Measurements from ENCODE around the gene DHRS1.

The DHRS1 gene

GRCh38 chr14:24317141-24317928, 17.8 kb upstream of the DHRS1 start (continued):
- no peak for TF ChIP-seq ZNF148 (tag by site-specific recombination; IDR thresholded peaks at IDR 0.05; ENCODE audit: borderline replicate concordance)
- TF ChIP-seq, protein P1, sequence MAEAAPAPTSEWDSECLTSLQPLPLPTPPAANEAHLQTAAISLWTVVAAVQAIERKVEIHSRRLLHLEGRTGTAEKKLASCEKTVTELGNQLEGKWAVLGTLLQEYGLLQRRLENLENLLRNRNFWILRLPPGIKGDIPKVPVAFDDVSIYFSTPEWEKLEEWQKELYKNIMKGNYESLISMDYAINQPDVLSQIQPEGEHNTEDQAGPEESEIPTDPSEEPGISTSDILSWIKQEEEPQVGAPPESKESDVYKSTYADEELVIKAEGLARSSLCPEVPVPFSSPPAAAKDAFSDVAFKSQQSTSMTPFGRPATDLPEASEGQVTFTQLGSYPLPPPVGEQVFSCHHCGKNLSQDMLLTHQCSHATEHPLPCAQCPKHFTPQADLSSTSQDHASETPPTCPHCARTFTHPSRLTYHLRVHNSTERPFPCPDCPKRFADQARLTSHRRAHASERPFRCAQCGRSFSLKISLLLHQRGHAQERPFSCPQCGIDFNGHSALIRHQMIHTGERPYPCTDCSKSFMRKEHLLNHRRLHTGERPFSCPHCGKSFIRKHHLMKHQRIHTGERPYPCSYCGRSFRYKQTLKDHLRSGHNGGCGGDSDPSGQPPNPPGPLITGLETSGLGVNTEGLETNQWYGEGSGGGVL (tag by site-specific recombination; IDR thresholded peaks at IDR 0.05): no peak
- peak; percentile 24; the same call in 1 of the 2 replicates for TF ChIP-seq ZBTB21 (tag by site-specific recombination; IDR thresholded peaks at IDR 0.05)
- peak; percentile 51; the same call in 1 of the 2 replicates for TF ChIP-seq KLF17 (tag by site-specific recombination; IDR thresholded peaks at IDR 0.05)
- TF ChIP-seq ZFP3 (tag by site-specific recombination; IDR thresholded peaks at IDR 0.05; ENCODE audit: low read depth): no peak
- no peak for TF ChIP-seq ATF2 (tag by site-specific recombination; IDR thresholded peaks at IDR 0.05; ENCODE audit: low read depth)
- TF ChIP-seq ZNF785 (tag by site-specific recombination; IDR thresholded peaks at IDR 0.05): no peak
- no peak for TF ChIP-seq HOXA7 (CRISPR knock-in tag; IDR thresholded peaks at IDR 0.05; ENCODE audit: borderline replicate concordance)

DNA sequence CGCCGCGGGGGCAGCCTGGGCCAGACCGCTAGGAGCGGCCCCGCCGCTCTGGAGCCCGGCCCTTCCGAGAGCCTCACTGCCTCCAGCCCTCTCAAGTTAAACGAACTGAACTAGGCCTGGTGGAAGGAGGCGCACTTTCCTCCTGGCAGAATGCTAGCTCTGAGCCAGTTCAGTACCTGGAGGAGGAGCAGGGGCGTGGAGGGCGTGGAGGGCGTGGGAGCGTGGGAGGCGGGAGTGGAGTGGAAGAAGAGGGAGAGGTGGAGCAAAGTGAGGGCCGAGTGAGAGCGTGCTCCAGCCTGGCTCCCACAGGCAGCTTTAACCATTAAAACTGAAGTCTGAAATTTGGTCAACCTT, 17.0 kb upstream of the DHRS1 start:
- ChIA-PET CTCF (interaction anchor here (0.7 to 1.5 kb wide), 3 partner anchors 8 to 73 kb away, joined by 3 to 7 read pairs (median 5); partner anchors contain the start of genes CIDEB and TINF2), POLR2A (interaction anchor here (0.7 kb wide), 1 partner anchor 45 kb away, joined by 3 read pairs; the partner anchor contains the start of gene RABGGTA)
- no peaks in the 10 kb centered on the region for H3K9me3 ChIP-seq (ENCODE audit: control insufficient read depth, insufficient read depth, low read depth, low read length)
- no peak overlapping the region for H3K27ac ChIP-seq (ENCODE audit: extremely low read depth, low read depth, low read length)
- H3K4me1 ChIP-seq (ENCODE audit: control insufficient read depth, insufficient read depth, low read length): no peaks in the 10 kb centered on the region
- H3K4me3 ChIP-seq (ENCODE audit: low read depth, low read length): no peak overlapping the region
- peaks cover 0 to 16% of the 10 kb centered on the region in 2 experiments; a peak in 1 of 3 replicates for H3K36me3 ChIP-seq (ENCODE audit: control insufficient read depth in 2 of 2, insufficient read depth in 1 of 2, low read length in 2 of 2)
- TF ChIP-seq ZNF2 (tag by site-specific recombination; IDR thresholded peaks at IDR 0.05) (no peak), ZNF335 (tag by site-specific recombination; conservative IDR thresholded peaks at IDR 0.05) (no peak), ZNF639 (tag by site-specific recombination; IDR thresholded peaks at IDR 0.05) (no peak), ATF2 (tag by site-specific recombination; IDR thresholded peaks at IDR 0.05; ENCODE audit: low read depth) (no peak), ZFHX2 (tag by site-specific recombination; conservative IDR thresholded peaks at IDR 0.05) (peak; percentile 90), GLIS2 (tag by site-specific recombination; IDR thresholded peaks at IDR 0.05) (no peak), ZNF623 (tag by site-specific recombination; IDR thresholded peaks at IDR 0.05) (no peak), ZNF169 (tag by site-specific recombination; IDR thresholded peaks at IDR 0.05) (no peak), ZNF76 (tag by site-specific recombination; IDR thresholded peaks at IDR 0.05; ENCODE audit: borderline replicate concordance, low read depth) (no peak), EGR2 (tag by site-specific recombination; IDR thresholded peaks at IDR 0.05; ENCODE audit: low read depth) (peak; percentile 85), SP7 (tag by site-specific recombination; IDR thresholded peaks at IDR 0.05) (no peak), ZNF26 (tag by site-specific recombination; IDR thresholded peaks at IDR 0.05) (no peak)
- TF ChIP-seq, protein P1 (tag by site-specific recombination; IDR thresholded peaks at IDR 0.05): no peak

Measured in HEK293 (cell line).